ENCODE data around the gene USP54. TPM values are rescaled to one million over a fixed set of nuclear protein-coding genes. Genes with fewer than 3 reads are reported as not detected.

USP54 gene
- total RNA-seq, 1 experiment from 2014 or later, result 37.9 TPM

DNA sequence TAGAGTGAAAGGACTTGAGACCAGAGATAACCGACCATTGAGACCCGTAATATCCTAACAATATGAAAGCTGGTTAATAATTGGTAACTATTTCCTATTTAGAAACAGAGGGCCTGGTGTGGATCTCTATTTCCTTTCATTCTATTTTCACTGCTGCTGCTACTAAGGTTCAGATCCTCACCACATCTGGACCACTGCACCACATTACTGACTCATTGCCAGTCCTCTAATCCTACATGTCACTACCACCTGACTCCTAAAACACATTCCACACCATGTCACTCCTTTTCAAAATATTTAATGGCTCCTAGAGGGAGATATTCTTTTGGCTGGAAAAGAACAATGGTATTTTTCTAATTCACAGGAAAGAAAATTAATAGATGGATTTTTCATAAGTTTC is 6.4 kb downstream of the USP54 start:
- no peaks in the 10 kb centered on the region for H3K27me3 ChIP-seq (ENCODE audit: insufficient read depth, low read length)
- peaks cover 6 to 10% of the 10 kb centered on the region in 2 experiments for H3K4me1 Mint-ChIP-seq
- H3K4me2 ChIP-seq (ENCODE audit: insufficient read depth, insufficient read length, low read length), result no peak overlapping the region
- TF ChIP-seq, protein P1, sequence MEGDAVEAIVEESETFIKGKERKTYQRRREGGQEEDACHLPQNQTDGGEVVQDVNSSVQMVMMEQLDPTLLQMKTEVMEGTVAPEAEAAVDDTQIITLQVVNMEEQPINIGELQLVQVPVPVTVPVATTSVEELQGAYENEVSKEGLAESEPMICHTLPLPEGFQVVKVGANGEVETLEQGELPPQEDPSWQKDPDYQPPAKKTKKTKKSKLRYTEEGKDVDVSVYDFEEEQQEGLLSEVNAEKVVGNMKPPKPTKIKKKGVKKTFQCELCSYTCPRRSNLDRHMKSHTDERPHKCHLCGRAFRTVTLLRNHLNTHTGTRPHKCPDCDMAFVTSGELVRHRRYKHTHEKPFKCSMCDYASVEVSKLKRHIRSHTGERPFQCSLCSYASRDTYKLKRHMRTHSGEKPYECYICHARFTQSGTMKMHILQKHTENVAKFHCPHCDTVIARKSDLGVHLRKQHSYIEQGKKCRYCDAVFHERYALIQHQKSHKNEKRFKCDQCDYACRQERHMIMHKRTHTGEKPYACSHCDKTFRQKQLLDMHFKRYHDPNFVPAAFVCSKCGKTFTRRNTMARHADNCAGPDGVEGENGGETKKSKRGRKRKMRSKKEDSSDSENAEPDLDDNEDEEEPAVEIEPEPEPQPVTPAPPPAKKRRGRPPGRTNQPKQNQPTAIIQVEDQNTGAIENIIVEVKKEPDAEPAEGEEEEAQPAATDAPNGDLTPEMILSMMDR (conservative IDR thresholded peaks at IDR 0.05), result no peak
- H3K27me3 Mint-ChIP-seq (ENCODE audit: low read depth), result no peaks in the 10 kb centered on the region
- H3K4me1 ChIP-seq (ENCODE audit: insufficient read depth, low read length), result no peaks in the 10 kb centered on the region; the same call in 1 of the 2 replicates
- H3K18ac ChIP-seq (ENCODE audit: insufficient read length, low read depth, low read length), result no peak overlapping the region
- no peak overlapping the region for H2BK5ac ChIP-seq (ENCODE audit: insufficient read length, low read length)
- H2BK15ac ChIP-seq (ENCODE audit: low read depth, low read length), result no peak overlapping the region
- H3K4ac ChIP-seq (ENCODE audit: low read depth, low read length), result no peak overlapping the region
- H2BK120ac ChIP-seq (ENCODE audit: low read depth, low read length, poor library complexity, severe bottlenecking), result no peak overlapping the region
- H3K36me3 Mint-ChIP-seq (ENCODE audit: insufficient read depth in 1 of 3, low read depth in 3 of 3), result peaks cover 10 to 19% (median 12%) of the 10 kb centered on the region in 3 experiments
- H4K91ac ChIP-seq (ENCODE audit: insufficient read length, low read depth, low read length), result no peak overlapping the region
- no peak overlapping the region for H3K14ac ChIP-seq (ENCODE audit: insufficient read depth, low read length)
- H3K23ac ChIP-seq (ENCODE audit: insufficient read length, low read depth, low read length), result no peak overlapping the region
- H3K4me3 Mint-ChIP-seq, result no peak overlapping the region
- H2BK20ac ChIP-seq (ENCODE audit: low read depth, low read length, poor library complexity, severe bottlenecking), result no peak overlapping the region
- H3K23me2 ChIP-seq (ENCODE audit: insufficient read length, low read depth, low read length, poor library complexity, severe bottlenecking), result no peaks in the 10 kb centered on the region
- no peak overlapping the region for H3K56ac ChIP-seq (ENCODE audit: insufficient read length, low read depth, low read length)
- no peaks in the 10 kb centered on the region for H4K20me1 ChIP-seq (ENCODE audit: control insufficient read depth, insufficient read depth, insufficient read length)
- H2BK12ac ChIP-seq (ENCODE audit: insufficient read length, low read depth, low read length), result no peak overlapping the region
- H3K9me3 Mint-ChIP-seq, result peaks cover 7 to 8% of the 10 kb centered on the region in 2 experiments
- H4K5ac ChIP-seq (ENCODE audit: insufficient read length, low read depth, low read length), result no peak overlapping the region
- peaks cover 2% of the 10 kb centered on the region; the same call in 1 of the 2 replicates for H3K79me2 ChIP-seq (ENCODE audit: insufficient read depth, low read length)
- H3K79me1 ChIP-seq (ENCODE audit: insufficient read depth, low read depth, low read length, poor library complexity, severe bottlenecking), result peaks cover 8% of the 10 kb centered on the region
- no peak for DNase-seq
- H3K9ac ChIP-seq (ENCODE audit: extremely low read depth, insufficient read length, low read length), result no peak overlapping the region
- no peak overlapping the region for H2AFZ ChIP-seq (ENCODE audit: low read length)
- H2AK5ac ChIP-seq (ENCODE audit: insufficient read length, low read length), result no peak overlapping the region
- H3K27ac ChIP-seq (ENCODE audit: insufficient read length, low read depth, low read length), result no peak overlapping the region
- no peak overlapping the region for H3K27ac Mint-ChIP-seq
- no CpG with 5 or more reads among the region's 2 CpGs for WGBS (ENCODE audit: extremely low coverage, insufficient read length, low lambda C conversion rate)
- H4K8ac ChIP-seq (replicated peaks; ENCODE audit: insufficient read length, low read depth, low read length), result no peak overlapping the region
- H3T11ph ChIP-seq (ENCODE audit: low read length), result no peak overlapping the region
- H3K9me3 ChIP-seq (ENCODE audit: control insufficient read depth, low read depth, low read length), result no peaks in the 10 kb centered on the region

Data from H9 (cell line).